HUES48 (cell line): ENCODE results near the gene ESR2.

ENCODE experiments used
- H3K27ac ChIP-seq: one replicate; pipeline ENCODE4 v1.7.0; 2013; ENCODE audit warnings: low read depth, low read length, inconsistent platforms
- H3K27me3 ChIP-seq: 2 replicates; pipeline ENCODE4 v1.6.1; 2013; ENCODE audit warnings: mild to moderate bottlenecking, low read length; ENCODE audit not compliant: control insufficient read depth, insufficient read depth
- H3K36me3 ChIP-seq: 2 replicates; pipeline ENCODE4 v1.6.1; 2013; ENCODE audit warnings: low read length; ENCODE audit not compliant: control insufficient read depth, insufficient read depth
- H3K4me1 ChIP-seq: 2 replicates; pipeline ENCODE4 v1.6.1; 2013; ENCODE audit warnings: mild to moderate bottlenecking, low read length; ENCODE audit not compliant: control insufficient read depth, insufficient read depth
- H3K4me3 ChIP-seq: 2 replicates; pipeline ENCODE4 v1.5.1; 2013; ENCODE audit warnings: mild to moderate bottlenecking, low read depth, low read length
- H3K9ac ChIP-seq: 2 replicates; pipeline ENCODE4 v1.6.1; 2013; ENCODE audit warnings: mild to moderate bottlenecking, low read depth, low read length, moderate library complexity
- H3K9me3 ChIP-seq: 2 replicates; pipeline ENCODE4 v1.6.1; 2013; ENCODE audit warnings: low read length; ENCODE audit not compliant: control insufficient read depth, insufficient read depth

The ESR2 gene

GRCh38 chr14:64178814-64179213 lies 115.4 kb downstream of the ESR2 start:
- H3K9ac ChIP-seq = no peak overlapping the region
- no peaks in the 10 kb centered on the region for H3K9me3 ChIP-seq
- peaks cover 37% of the 10 kb centered on the region for H3K36me3 ChIP-seq
- H3K27me3 ChIP-seq = no peaks in the 10 kb centered on the region
- H3K4me3 ChIP-seq = no peak overlapping the region
- 0 out of 2 replicates have a peak, but pooled peaks cover 6% of the 10 kb centered on the region for H3K4me1 ChIP-seq
- H3K27ac ChIP-seq = no peak overlapping the region

GRCh38 chr14:64176330-64176729 lies 117.8 kb downstream of the ESR2 start:
- H3K27ac ChIP-seq = no peak overlapping the region
- H3K36me3 ChIP-seq = peaks cover 35% of the 10 kb centered on the region
- H3K4me1 ChIP-seq = 0 out of 2 replicates have a peak, but pooled peaks cover 6% of the 10 kb centered on the region
- no peaks in the 10 kb centered on the region for H3K27me3 ChIP-seq
- no peak overlapping the region for H3K9ac ChIP-seq
- H3K4me3 ChIP-seq = no peak overlapping the region
- H3K9me3 ChIP-seq = no peaks in the 10 kb centered on the region

GRCh38 chr14:64174922-64175782 lies 119.0 kb downstream of the ESR2 start:
- Histone ChIP-seq H3K27me3 (no peaks in the 10 kb centered on the region), H3K27ac (no peak overlapping the region), H3K4me1 (0 out of 2 replicates have a peak, but pooled peaks cover 6% of the 10 kb centered on the region), H3K36me3 (peaks cover 39% of the 10 kb centered on the region), H3K9me3 (no peaks in the 10 kb centered on the region), H3K4me3 (no peak overlapping the region), H3K9ac (no peak overlapping the region)

GRCh38 chr14:64170181-64170580 lies 124.0 kb downstream of the ESR2 start:
- Histone ChIP-seq H3K27ac (no peak overlapping the region), H3K27me3 (no peaks in the 10 kb centered on the region), H3K4me3 (no peak overlapping the region), H3K9ac (no peak overlapping the region), H3K9me3 (no peaks in the 10 kb centered on the region), H3K36me3 (peaks cover 54% of the 10 kb centered on the region), H3K4me1 (no peaks in the 10 kb centered on the region)

GRCh38 chr14:64159588-64159987 lies 134.6 kb downstream of the ESR2 start:
- H3K36me3 ChIP-seq = peaks cover 37% of the 10 kb centered on the region
- H3K9ac ChIP-seq = no peak overlapping the region
- H3K9me3 ChIP-seq = no peaks in the 10 kb centered on the region
- H3K4me1 ChIP-seq = no peaks in the 10 kb centered on the region
- H3K27me3 ChIP-seq = no peaks in the 10 kb centered on the region
- no peak overlapping the region for H3K4me3 ChIP-seq
- H3K27ac ChIP-seq = no peak overlapping the region

- Histone ChIP-seq H3K27me3 (no peaks in the 10 kb centered on the region), H3K4me1 (no peaks in the 10 kb centered on the region), H3K4me3 (no peak overlapping the region), H3K36me3 (peaks cover 39% of the 10 kb centered on the region), H3K9ac (no peak overlapping the region), H3K9me3 (no peaks in the 10 kb centered on the region), H3K27ac (no peak overlapping the region)
These were observed 135.6 kb downstream of the ESR2 start for GRCh38 chr14:64158608-64159007.

- peaks cover 25% of the 10 kb centered on the region for H3K36me3 ChIP-seq
- H3K27ac ChIP-seq = no peak overlapping the region
- H3K9me3 ChIP-seq = no peaks in the 10 kb centered on the region
- no peak overlapping the region for H3K9ac ChIP-seq
- no peak overlapping the region for H3K4me3 ChIP-seq
- no peaks in the 10 kb centered on the region for H3K4me1 ChIP-seq
- H3K27me3 ChIP-seq = no peaks in the 10 kb centered on the region
These were observed 144.2 kb downstream of the ESR2 start for GRCh38 chr14:64149921-64150320.

- Histone ChIP-seq H3K27me3 (no peaks in the 10 kb centered on the region), H3K9me3 (no peaks in the 10 kb centered on the region), H3K9ac (no peak overlapping the region), H3K27ac (no peak overlapping the region), H3K36me3 (peaks cover 35% of the 10 kb centered on the region), H3K4me1 (no peaks in the 10 kb centered on the region), H3K4me3 (no peak overlapping the region)
These were observed 146.9 kb downstream of the ESR2 start for GRCh38 chr14:64147126-64147790.

GRCh38 chr14:64137657-64138290 lies 156.4 kb downstream of the ESR2 start:
- H3K27ac ChIP-seq = no peak overlapping the region
- H3K4me1 ChIP-seq = no peaks in the 10 kb centered on the region
- H3K36me3 ChIP-seq = peaks cover 56% of the 10 kb centered on the region

GRCh38 chr14:64126548-64126947 lies 167.6 kb downstream of the ESR2 start:
- H3K27ac ChIP-seq = no peak overlapping the region
- no peaks in the 10 kb centered on the region for H3K4me1 ChIP-seq
- no peak overlapping the region for H3K4me3 ChIP-seq
- H3K9ac ChIP-seq = no peak overlapping the region
- no peaks in the 10 kb centered on the region for H3K27me3 ChIP-seq
- H3K9me3 ChIP-seq = no peaks in the 10 kb centered on the region
- peaks cover 75% of the 10 kb centered on the region for H3K36me3 ChIP-seq

More at GRCh38 chr14:64137657-64138290, 156.4 kb downstream of the ESR2 start:
- H3K27me3 ChIP-seq = no peaks in the 10 kb centered on the region
- no peak overlapping the region for H3K9ac ChIP-seq
- no peaks in the 10 kb centered on the region for H3K9me3 ChIP-seq
- H3K4me3 ChIP-seq = no peak overlapping the region

GRCh38 chr14:64125270-64125669 lies 168.9 kb downstream of the ESR2 start:
- Histone ChIP-seq H3K4me1 (no peaks in the 10 kb centered on the region), H3K9me3 (no peaks in the 10 kb centered on the region), H3K27ac (no peak overlapping the region), H3K9ac (no peak overlapping the region), H3K36me3 (peaks cover 71% of the 10 kb centered on the region), H3K4me3 (no peak overlapping the region), H3K27me3 (no peaks in the 10 kb centered on the region)
